Erythroblast (primary cell): ENCODE data around the gene AQP6.

ENCODE experiments used
- GATA1 ChIP-seq: IDR thresholded peaks from 2 replicates; pipeline ENCODE4 v1.6.1; 2011; ENCODE audit warnings: low read depth, mild to moderate bottlenecking, control low read depth, low read length, moderate library complexity
- POLR2A ChIP-seq: IDR thresholded peaks from 2 replicates; pipeline ENCODE4 v1.6.1; 2011; ENCODE audit warnings: mild to moderate bottlenecking, low read length

- TF ChIP-seq POLR2A (no peak), GATA1 (no peak)
Measured at GRCh38 chr12:50022903-50023302, 50.2 kb downstream of the AQP6 start.
